GM10248 (cell line): ENCODE measurements around the gene NSMF.
"Not testable (repeated sequence)": the region's sequence is repeated elsewhere in the genome, so short reads cannot be mapped to it uniquely, and the experiment has no call there.

ENCODE experiments used
- CTCF ChIA-PET: fragments of 300-600 bp; sonication (Branson Sonifier 250); formaldehyde crosslinking; extraction: SDS; loops from one replicate; lab custom pipeline; 2021; ENCODE audit warnings: antibody characterized with exemption; lab: Yijun Ruan, JAX
- POLR2A ChIA-PET: fragments of 350-650 bp; sonication (Branson Sonifier 250); formaldehyde crosslinking; extraction: SDS; loops from one replicate; lab custom pipeline; 2020; ENCODE audit warnings: antibody characterized with exemption; lab: Yijun Ruan, JAX
- DNase-seq: peaks from one replicate; pipeline ENCODE4 v3.0.0; 2012; ENCODE audit errors: extremely low spot score
- CTCF ChIP-seq: IDR thresholded peaks from 2 replicates; pipeline ENCODE4 v1.5.1; 2012; ENCODE audit warnings: mild to moderate bottlenecking, low read depth; ENCODE audit errors: extremely low read depth, missing control alignments, control extremely low read depth

NSMF gene

DNA sequence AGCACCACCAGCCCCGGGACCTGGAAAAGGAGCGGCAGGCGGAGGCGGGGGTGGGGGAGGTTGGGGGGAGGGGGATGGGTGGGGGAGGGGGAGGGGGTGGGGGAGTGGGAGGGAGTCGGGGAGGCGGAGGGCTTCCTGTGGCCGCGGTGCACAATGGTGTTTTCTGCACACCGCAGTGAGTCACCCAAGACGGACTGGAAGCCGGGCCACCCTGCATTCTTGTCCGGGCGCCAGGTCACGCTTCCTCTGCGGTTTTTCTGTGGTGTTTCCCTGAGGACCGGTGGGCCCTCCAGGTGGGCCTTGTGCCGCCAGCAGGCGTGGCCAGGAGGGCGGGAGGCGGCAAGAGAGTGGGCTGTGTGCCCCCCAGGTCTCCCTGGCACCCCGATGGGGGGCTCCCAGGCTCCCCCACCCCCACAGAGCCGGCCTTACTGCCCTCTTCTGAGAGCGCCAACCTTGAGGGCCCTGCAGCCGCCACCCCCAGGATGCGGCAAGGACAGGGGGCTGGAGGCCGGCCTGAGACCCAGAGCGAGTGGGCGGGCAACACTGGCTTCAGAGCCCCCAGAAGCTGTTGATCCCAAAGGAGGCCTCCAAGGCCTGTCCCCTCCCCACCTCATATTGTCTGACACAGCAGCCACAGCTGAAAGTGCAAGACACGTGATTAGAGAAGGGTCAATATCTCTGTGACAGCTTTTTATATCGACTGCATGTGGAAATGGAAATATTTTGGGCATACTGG is 47.3 kb downstream of the NSMF start:
- DNase-seq = peak; percentile 82
- TF ChIP-seq CTCF = no peak
- ChIA-PET POLR2A (interaction anchor here (0.6 kb wide), 1 partner anchor 37 kb away, joined by 4 read pairs; no protein-coding TSS in a partner anchor), CTCF (interaction anchor here (1.2 to 5.1 kb wide), 3 partner anchors 11 to 110 kb away, joined by 3 to 30 read pairs (median 4); partner anchors contain the start of genes EXD3, NOXA1 and NRARP)

DNA sequence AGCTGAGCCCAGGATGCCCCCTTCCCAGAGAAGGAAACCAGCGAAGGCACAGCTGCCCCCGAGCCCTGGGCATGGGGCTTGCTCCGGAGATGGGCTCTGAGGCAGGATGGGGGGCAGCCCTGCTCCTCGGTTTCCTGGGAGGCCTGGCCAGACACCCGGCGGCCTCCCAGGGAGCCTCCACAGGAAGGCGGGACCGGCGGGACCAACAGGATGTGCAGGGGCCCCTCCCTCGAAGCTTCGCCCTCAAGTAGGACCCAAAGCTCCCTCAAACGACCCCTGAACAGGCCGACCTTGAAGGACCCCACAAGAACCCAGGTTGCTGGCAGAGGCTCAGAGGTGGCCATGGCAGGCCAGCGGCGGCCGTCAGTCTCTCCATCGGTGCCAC is 47.9 kb downstream of the NSMF start:
- no peak for TF ChIP-seq CTCF
- ChIA-PET CTCF (interaction anchor here (1.2 to 5.1 kb wide), 2 partner anchors 12 to 33 kb away, joined by 4 to 30 read pairs; partner anchors contain the start of genes EXD3 and NOXA1), POLR2A (no interaction called here)
- no peak for DNase-seq

DNA sequence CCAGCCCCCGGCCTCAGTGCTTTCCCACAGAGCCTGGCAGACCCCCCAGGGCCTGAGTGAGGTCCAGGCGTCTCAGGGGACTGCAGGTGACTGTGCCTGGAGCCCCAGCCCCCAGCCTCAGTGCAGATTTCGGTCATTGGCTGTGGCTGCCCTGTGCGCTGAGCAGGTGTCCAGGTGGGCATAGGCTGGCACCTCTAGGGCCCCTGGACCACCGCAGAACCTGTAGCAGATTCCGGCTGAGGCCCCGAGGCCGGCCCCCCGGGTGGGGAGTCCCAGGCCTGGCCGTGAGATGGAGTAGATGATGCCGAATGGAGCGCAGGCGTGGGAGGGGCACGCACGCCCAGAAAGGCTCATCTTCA is 48.3 kb downstream of the NSMF start:
- no peak for DNase-seq
- POLR2A ChIA-PET = no interaction called here
- CTCF ChIA-PET = interaction anchor here (1.2 to 5.1 kb wide), 3 partner anchors 12 to 109 kb away, joined by 4 to 30 read pairs (median 9); partner anchors contain the start of genes EXD3, NOXA1 and NRARP
- no peak for TF ChIP-seq CTCF

DNA sequence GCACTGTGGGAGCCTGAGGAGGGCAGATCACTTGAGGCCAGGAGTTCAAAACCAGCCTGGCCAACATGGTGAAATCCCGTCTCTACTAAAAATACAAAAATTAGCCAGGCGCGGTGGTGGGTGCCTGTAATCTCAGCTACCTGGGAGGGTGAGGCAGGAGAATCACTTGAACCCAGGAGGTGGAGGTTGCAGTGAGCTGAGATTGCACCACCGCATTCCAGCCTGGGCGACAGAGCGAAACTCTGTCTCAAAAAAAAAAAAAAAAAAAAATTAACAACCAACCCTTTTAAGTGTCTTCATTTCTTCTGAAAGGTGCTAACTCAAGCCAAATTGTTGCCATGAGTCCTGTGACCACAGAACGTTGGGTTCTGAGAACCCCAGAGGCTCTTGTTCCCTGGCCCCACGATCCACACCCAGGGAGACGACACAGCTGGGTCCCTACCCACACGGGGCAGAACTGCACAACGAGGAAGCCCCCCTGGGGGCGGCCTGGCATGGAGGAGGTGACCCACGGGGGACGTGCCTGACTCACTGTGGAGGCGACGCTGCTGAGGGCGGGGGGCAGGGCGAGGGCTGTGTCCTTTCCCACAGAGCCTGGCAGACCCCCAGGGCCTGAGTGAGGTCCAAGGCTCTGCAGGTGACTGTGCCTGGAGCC is 48.8 kb downstream of the NSMF start:
- POLR2A ChIA-PET, DNase-seq: not testable (repeated sequence)
- CTCF ChIA-PET = interaction anchor here (0.8 to 5.1 kb wide), 5 partner anchors 13 to 124 kb away, joined by 3 to 30 read pairs (median 4); partner anchors contain the start of genes EXD3, NOXA1 and NRARP

DNA sequence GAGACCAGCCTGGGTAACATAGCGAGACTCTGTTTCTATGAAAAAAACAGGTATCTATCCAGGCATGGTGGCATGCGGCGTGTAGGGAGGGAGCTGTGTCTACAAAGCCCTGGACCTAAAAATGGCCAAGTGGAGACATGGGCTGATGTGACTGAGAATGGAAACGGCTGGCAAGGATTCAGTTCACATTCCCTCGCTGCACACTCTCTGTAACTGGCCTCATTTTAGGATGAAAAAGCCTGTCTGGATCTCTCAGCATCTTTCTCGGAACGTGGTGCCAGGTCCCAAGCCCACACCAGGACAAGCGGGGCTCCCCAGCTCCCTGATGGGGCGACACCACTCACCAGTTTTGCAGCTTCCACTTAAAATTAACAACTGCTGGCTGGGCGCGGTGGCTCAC is 49.6 kb downstream of the NSMF start:
- ChIA-PET CTCF (interaction anchor here (0.7 to 5.1 kb wide), 5 partner anchors 13 to 123 kb away, joined by 3 to 30 read pairs (median 7); partner anchors contain the start of genes EXD3, NOXA1 and NRARP), POLR2A (no interaction called here)
- DNase-seq = no peak
- no peak for TF ChIP-seq CTCF

DNA sequence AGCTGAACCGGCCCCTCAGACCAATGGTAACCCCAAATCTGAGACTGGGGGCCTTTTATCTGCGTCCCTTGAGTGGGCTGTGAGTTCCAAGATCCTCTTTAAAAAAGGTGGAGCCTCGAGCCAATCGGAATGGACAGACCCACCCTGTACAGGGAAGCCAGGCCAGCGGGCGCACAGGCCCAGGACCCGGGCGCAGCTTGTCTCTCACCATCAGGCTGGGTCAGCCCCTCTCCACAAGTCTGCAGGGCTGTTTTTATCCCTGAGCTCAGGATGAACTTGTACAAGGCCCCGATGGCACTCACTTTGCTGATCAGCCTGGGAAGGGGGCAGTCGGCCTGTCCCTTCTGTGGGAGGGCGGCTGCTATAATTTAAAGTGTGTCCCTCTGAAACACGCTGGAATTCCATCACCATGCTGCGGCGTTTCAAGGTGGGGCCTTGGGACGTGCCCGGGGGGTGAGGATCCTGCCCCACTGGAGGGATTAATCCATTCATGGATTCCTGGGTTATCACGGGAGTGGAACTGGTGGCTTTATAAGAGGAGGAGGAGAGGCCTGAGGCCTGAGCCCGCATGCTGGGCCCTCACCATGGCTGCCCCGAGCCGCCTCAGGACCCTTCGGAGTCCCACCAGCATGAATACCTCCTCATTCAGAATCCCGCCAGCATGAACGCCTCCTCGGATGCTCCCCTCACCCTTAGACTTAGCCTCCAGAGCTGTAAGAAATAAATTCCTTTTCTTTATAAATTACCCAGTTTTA is 50.3 kb downstream of the NSMF start:
- POLR2A ChIA-PET = no interaction called here

More for the DNA sequence above, 50.3 kb downstream of the NSMF start:
- CTCF ChIA-PET = interaction anchor here (0.7 to 5.1 kb wide), 6 partner anchors 14 to 126 kb away, joined by 3 to 30 read pairs (median 5); partner anchors contain the start of genes EXD3, NOXA1 and NRARP
- no peak for TF ChIP-seq CTCF
- no peak for DNase-seq
